ENCODE data around the gene DIP2B. TPM values are rescaled to one million over a fixed set of nuclear protein-coding genes. Genes with fewer than 3 reads are reported as not detected.

DIP2B gene
- total RNA-seq, 4 donors from 2014 or later, result 19.8 to 25.9 (median 23.8) TPM

DNA sequence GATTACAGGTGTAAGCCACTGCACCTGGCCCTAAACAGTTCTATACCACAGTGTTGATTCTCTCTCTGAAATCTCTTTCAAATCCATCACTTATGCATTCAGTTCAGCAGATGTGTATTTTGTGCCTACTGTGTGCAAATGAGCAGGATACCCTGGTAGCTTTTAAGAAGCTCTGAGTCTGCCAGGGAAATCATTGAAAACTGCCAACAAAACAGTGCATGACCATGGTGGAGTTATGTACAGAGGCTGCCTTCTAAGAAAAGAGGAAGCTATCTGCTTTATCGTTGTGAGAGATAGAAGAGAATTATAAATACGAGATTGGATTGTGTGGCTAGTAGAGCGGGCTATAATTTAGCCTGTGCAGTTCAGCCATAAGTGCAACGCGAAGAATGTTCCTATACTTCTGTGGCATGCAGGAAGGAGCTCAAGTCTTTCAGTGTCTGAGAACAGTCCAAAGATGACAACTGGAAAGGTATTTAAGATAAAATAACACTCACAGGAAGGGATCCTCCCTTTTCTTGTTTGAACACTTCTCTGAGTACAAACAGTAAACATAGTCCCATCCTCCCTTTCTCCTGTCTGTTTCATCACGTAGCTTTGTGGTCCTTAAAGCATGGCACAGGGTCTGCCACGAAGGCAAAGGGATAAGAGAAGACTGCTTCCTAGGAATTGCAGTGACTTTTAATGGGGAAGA is 4.3 kb downstream of the DIP2B start:
- TF ChIP-seq POLR2A (IDR thresholded peaks at IDR 0.05), result no peak
- Histone ChIP-seq H3K27me3 (no peaks in the 10 kb centered on the region), H3K27ac (peak overlapping the region in 1 of 4 donors; percentile 27), H3K4me1 (peaks cover 0 to 72% (median 6%) of the 10 kb centered on the region in 3 donors), H3K4me3 (no peak overlapping the region), H3K36me3 (no peaks in the 10 kb centered on the region), H3K9me3 (no peaks in the 10 kb centered on the region)
- 66 to 70% methylated on average over 7 of the region's 7 CpGs for WGBS, 2 donors (ENCODE audit: low coverage in 1 of 2)
- ATAC-seq, result no peak

DNA sequence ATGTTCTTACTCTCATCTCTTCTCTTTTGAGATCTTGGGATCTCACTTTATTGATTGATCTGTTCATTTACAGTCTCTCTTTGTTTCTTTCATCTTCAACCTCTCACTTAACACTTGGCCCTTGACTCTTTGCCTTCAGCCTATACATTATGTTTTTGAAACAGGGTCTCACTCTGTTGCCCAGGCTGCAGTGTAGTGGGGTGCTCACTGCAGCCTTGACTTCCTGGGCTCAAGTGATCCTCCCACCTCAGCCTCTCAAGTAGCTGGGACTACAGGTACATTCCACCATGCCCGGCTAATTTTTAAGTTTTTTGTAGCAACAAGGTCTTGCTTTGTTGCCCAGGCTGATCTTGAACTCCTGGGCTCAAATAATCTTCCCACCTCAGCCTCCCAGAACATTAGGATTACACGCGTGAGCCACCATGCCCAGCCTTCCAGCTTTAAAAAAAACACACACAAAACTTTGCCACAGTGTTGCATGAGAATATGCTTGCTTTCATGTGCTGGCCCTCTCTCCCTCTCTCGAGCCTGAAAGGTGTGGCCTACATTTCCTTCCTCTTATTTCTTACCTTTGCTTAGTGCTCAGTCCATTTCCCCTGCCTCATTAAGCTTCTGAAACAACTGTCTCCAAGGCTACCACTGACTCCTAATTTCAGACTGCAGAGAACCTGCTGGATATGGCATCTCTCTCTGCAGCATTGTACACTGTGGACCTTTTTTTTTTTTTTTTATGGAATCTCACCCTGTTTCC is 9.9 kb downstream of the DIP2B start:
- Histone ChIP-seq H3K27me3 (no peaks in the 10 kb centered on the region), H3K4me1 (peaks cover 0 to 61% (median 7%) of the 10 kb centered on the region in 3 donors), H3K9me3 (no peaks in the 10 kb centered on the region), H3K4me3 (no peak overlapping the region), H3K36me3 (no peaks in the 10 kb centered on the region), H3K27ac (no peak overlapping the region)
- TF ChIP-seq, protein P1, sequence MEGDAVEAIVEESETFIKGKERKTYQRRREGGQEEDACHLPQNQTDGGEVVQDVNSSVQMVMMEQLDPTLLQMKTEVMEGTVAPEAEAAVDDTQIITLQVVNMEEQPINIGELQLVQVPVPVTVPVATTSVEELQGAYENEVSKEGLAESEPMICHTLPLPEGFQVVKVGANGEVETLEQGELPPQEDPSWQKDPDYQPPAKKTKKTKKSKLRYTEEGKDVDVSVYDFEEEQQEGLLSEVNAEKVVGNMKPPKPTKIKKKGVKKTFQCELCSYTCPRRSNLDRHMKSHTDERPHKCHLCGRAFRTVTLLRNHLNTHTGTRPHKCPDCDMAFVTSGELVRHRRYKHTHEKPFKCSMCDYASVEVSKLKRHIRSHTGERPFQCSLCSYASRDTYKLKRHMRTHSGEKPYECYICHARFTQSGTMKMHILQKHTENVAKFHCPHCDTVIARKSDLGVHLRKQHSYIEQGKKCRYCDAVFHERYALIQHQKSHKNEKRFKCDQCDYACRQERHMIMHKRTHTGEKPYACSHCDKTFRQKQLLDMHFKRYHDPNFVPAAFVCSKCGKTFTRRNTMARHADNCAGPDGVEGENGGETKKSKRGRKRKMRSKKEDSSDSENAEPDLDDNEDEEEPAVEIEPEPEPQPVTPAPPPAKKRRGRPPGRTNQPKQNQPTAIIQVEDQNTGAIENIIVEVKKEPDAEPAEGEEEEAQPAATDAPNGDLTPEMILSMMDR (IDR thresholded peaks at IDR 0.05), result no peak
- TF ChIP-seq POLR2AphosphoS5 (IDR thresholded peaks at IDR 0.05) (no peak), POLR2A (IDR thresholded peaks at IDR 0.05) (no peak), EP300 (IDR thresholded peaks at IDR 0.05) (no peak)
- 80 to 85% methylated on average over 4 of the region's 4 CpGs for WGBS, 2 donors (ENCODE audit: low coverage in 1 of 2)
- ATAC-seq, result no peak

DNA sequence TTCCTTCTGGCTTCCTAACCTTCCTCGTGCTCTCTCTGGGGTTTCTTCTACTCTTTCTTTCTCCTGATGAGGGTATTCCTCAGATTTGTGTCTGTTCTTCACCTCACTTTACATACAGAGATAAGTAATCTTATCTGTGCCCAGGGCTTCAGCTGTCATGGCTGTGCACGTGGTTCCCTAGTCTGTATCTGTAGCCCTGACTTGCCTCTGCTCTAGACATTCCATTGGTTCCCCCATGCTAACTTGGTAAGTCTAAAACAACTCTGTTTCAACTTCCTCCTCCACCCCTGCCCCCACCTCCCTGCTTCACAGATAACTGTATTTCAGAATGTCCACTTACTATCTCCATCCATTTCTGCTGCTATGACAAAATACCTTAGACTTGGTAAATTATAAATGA is 10.8 kb downstream of the DIP2B start:
- ATAC-seq, result no peak
- no peak overlapping the region for H3K4me3 ChIP-seq
- 84 to 90% methylated on average over 2 of the region's 2 CpGs for whole genome bisulfite sequencing, 2 donors (ENCODE audit: low coverage in 1 of 2)
- no peak overlapping the region for H3K27ac ChIP-seq
- no peaks in the 10 kb centered on the region for H3K27me3 ChIP-seq
- H3K36me3 ChIP-seq, result no peaks in the 10 kb centered on the region
- no peaks in the 10 kb centered on the region for H3K9me3 ChIP-seq
- TF ChIP-seq EP300 (IDR thresholded peaks at IDR 0.05) (no peak), POLR2AphosphoS5 (IDR thresholded peaks at IDR 0.05) (no peak), POLR2A (IDR thresholded peaks at IDR 0.05) (no peak)
- TF ChIP-seq, protein P1 (IDR thresholded peaks at IDR 0.05), result no peak
- peaks cover 0 to 59% (median 10%) of the 10 kb centered on the region in 3 donors for H3K4me1 ChIP-seq

DNA sequence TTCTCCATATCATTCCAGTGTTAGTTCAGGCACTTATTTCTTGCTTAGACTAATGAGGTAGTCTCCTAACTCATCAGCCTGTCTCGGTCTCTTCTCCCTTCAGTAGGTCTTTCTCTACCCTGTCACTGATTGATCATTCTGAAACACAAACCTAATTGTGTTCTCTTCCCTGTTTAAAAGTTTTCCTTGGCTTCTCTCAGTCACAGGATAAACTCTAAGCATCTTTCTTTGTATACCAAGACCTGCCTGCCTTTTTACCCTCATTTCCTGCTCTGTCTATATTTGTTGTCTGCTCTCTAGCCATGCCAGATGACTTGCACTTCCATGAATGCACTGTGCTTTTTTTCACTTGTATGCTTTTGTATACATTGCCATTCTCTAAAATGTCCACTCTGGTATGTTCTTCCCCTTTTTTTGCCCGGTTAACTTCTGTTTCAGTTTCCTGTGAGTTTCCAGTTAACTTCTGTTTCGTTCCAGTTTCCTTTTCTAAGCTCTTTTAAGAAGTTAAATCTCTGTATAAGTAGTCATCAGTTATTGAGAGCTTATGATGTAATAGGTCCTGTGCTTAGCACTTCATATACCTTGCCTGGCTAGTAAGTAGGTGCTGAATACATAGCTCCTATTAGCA is 12.8 kb downstream of the DIP2B start:
- WGBS, 2 donors (ENCODE audit: low coverage in 1 of 2), result 14 to 46% methylated on average over 2 to 3 of the region's 3 CpGs
- no peak for ATAC-seq
- peak overlapping the region in 3 of 4 donors; percentile 5 to 35 (median 33) for H3K27ac ChIP-seq
- TF ChIP-seq, protein P1 (IDR thresholded peaks at IDR 0.05), result no peak
- TF ChIP-seq EP300 (IDR thresholded peaks at IDR 0.05) (no peak), POLR2AphosphoS5 (IDR thresholded peaks at IDR 0.05) (peak; percentile 5), POLR2A (IDR thresholded peaks at IDR 0.05) (no peak)
- H3K4me3 ChIP-seq, result no peak overlapping the region
- no peaks in the 10 kb centered on the region for H3K9me3 ChIP-seq
- peaks cover 0 to 71% (median 12%) of the 10 kb centered on the region in 3 donors for H3K4me1 ChIP-seq
- no peaks in the 10 kb centered on the region for H3K36me3 ChIP-seq
- H3K27me3 ChIP-seq, result no peaks in the 10 kb centered on the region

DNA sequence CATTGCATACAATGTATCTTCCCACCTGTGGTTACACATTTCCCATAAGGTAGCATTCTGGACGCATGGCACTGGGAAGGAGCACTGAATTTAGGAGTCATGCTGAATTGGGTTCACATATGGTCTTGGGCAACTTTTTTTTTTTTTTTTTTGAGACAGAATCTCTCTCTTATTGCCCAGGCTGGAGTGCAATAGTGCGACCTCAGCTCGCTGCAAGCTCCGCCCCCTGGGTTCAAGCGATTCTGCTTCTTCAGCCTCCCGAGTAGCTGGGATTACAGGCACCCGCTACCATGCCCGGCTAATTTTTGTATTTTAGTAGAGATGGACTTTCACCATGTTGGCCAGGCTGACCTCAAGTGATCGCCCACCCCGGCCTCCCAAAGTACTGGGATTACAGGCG is 13.3 kb downstream of the DIP2B start:
- TF ChIP-seq, protein P1 (IDR thresholded peaks at IDR 0.05), result no peak
- TF ChIP-seq EP300 (IDR thresholded peaks at IDR 0.05), result no peak
- no peak for TF ChIP-seq POLR2A (IDR thresholded peaks at IDR 0.05)
- TF ChIP-seq POLR2AphosphoS5 (IDR thresholded peaks at IDR 0.05), result no peak
- Histone ChIP-seq H3K36me3 (no peaks in the 10 kb centered on the region), H3K4me3 (no peak overlapping the region), H3K27ac (peak overlapping the region in 2 of 4 donors; percentile 33 to 35), H3K27me3 (no peaks in the 10 kb centered on the region), H3K9me3 (no peaks in the 10 kb centered on the region), H3K4me1 (peaks cover 0 to 68% (median 12%) of the 10 kb centered on the region in 3 donors)
- no peak for ATAC-seq
- WGBS, 2 donors (ENCODE audit: low coverage in 1 of 2), result 95 to 97% methylated on average over 6 to 9 of the region's 11 CpGs
